Sigmoid colon (tissue), 4 donors: ENCODE results near the gene ZFTA.

Source experiments
- POLR2A ChIP-seq, 2 donors: fragments of 450-650 bp; IDR thresholded peaks; one replicate each; pipeline ENCODE4 v1.6.1; 2016; ENCODE audit warnings: antibody characterized with exemption in 2 of 2, mild to moderate bottlenecking in 2 of 2, moderate library complexity in 2 of 2
- POLR2AphosphoS5 ChIP-seq, 4 donors: sonication (generic); formaldehyde crosslinking; IDR thresholded peaks; one replicate each; pipeline ENCODE4 v1.6.1; 2017; ENCODE audit warnings: antibody characterized with exemption in 4 of 4
- TF ChIP-seq, protein P1 (sequence below), 4 experiments: fragments of 450-650 bp in 3 of 4; fragments of 200-600 bp in 1 of 4; IDR thresholded peaks; one replicate each; pipeline ENCODE4 v1.5.1; 2016 to 2019; ENCODE audit warnings: antibody characterized with exemption in 4 of 4, mild to moderate bottlenecking in 3 of 4, moderate library complexity in 2 of 4

DNA sequence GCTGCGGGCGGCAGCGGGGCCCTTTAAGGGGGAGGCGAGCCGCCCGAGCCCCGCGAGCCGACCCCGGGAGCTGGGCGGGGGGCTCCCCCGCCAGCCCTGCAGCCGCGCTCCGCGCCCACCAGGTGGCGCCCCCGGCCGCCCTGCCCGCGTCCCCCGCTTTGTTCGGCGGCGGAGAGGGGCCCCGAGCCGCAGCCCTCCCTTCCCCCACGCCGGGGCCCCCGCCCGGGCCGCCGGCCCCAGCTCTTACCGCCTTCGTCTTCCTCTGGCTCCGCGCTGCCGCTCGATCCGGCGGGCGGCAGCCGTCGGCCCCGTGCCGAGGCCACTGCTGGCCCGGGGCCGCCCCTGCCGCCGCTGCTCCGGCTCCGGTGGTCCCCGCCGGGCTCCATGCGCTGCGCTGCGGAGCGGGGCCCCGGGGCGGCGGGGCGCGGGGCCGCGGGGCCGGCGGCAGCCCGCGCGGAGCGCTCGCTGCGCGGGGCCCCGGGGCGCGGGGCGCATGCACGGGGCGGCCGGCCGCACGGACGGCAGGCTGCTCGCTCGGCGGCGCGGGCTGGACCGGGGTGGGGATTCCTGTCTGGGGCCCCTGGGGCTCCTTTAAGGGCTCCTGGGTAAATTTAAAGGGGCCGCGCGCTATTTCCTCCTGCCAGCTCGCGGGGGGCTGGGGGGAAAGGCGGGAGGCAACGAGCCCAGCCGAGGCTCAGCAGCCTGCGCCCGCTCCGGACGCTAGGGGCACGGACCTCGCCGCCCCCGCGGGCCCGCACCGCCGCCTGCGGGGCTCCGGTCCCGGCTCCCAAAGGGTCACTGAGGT lies at the start of gene ZFTA:
- TF ChIP-seq, protein P1, sequence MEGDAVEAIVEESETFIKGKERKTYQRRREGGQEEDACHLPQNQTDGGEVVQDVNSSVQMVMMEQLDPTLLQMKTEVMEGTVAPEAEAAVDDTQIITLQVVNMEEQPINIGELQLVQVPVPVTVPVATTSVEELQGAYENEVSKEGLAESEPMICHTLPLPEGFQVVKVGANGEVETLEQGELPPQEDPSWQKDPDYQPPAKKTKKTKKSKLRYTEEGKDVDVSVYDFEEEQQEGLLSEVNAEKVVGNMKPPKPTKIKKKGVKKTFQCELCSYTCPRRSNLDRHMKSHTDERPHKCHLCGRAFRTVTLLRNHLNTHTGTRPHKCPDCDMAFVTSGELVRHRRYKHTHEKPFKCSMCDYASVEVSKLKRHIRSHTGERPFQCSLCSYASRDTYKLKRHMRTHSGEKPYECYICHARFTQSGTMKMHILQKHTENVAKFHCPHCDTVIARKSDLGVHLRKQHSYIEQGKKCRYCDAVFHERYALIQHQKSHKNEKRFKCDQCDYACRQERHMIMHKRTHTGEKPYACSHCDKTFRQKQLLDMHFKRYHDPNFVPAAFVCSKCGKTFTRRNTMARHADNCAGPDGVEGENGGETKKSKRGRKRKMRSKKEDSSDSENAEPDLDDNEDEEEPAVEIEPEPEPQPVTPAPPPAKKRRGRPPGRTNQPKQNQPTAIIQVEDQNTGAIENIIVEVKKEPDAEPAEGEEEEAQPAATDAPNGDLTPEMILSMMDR (IDR thresholded peaks at IDR 0.05): peak in 1 of 4 experiments; percentile 67
- TF ChIP-seq POLR2AphosphoS5 (IDR thresholded peaks at IDR 0.05) (no peak), POLR2A (IDR thresholded peaks at IDR 0.05) (no peak)
